ENCODE measurements around the gene RGS14. TPM values are rescaled to one million over a fixed set of nuclear protein-coding genes. Genes with fewer than 3 reads are reported as not detected.

The RGS14 gene
- total RNA-seq, 4 donors from 2014 or later: 7.0 to 16.4 (median 7.5) TPM

- no peak for TF ChIP-seq CTCF (IDR thresholded peaks at IDR 0.05; ENCODE audit: low read depth)
These were observed 5.8 kb downstream of the RGS14 start for GRCh38 chr5:177363565-177363964.

- no peak for TF ChIP-seq CTCF (IDR thresholded peaks at IDR 0.05; ENCODE audit: low read depth)
These were observed 6.6 kb downstream of the RGS14 start for GRCh38 chr5:177364159-177364962.

- TF ChIP-seq CTCF (IDR thresholded peaks at IDR 0.05; ENCODE audit: low read depth): no peak
These were observed 8.3 kb downstream of the RGS14 start for GRCh38 chr5:177365845-177366527.

- TF ChIP-seq CTCF (IDR thresholded peaks at IDR 0.05; ENCODE audit: low read depth): no peak
These were observed 9.0 kb downstream of the RGS14 start for GRCh38 chr5:177366528-177367322.

GRCh38 chr5:177367323-177367848 lies 9.7 kb downstream of the RGS14 start:
- TF ChIP-seq CTCF (IDR thresholded peaks at IDR 0.05; ENCODE audit: low read depth): no peak

GRCh38 chr5:177367981-177368868 lies 10.5 kb downstream of the RGS14 start:
- no peak for TF ChIP-seq CTCF (IDR thresholded peaks at IDR 0.05; ENCODE audit: low read depth)
